Suprapubic skin (tissue), 4 donors: ENCODE data around the gene KIF16B.

ENCODE experiments used
- CTCF ChIP-seq, 2 donors: fragments of 200-600 bp in 1 of 2; fragments of 450-650 bp in 1 of 2; sonication (generic) in 1 of 2; IDR thresholded peaks; one replicate each; pipeline ENCODE4 v1.5.1; 2016 to 2019; ENCODE audit warnings: antibody characterized with exemption in 2 of 2, mild to moderate bottlenecking in 1 of 2, moderate library complexity in 1 of 2
- POLR2A ChIP-seq, 2 donors: fragments of 450-650 bp; IDR thresholded peaks; one replicate each; pipeline ENCODE4 v1.6.1; 2017; ENCODE audit warnings: antibody characterized with exemption in 2 of 2, mild to moderate bottlenecking in 2 of 2, moderate library complexity in 2 of 2
- POLR2AphosphoS5 ChIP-seq, 3 donors: sonication (generic); formaldehyde crosslinking; IDR thresholded peaks; one replicate each; pipeline ENCODE4 v1.6.1; 2017; ENCODE audit warnings: antibody characterized with exemption in 3 of 3

- TF ChIP-seq POLR2A (IDR thresholded peaks at IDR 0.05) (no peak), POLR2AphosphoS5 (IDR thresholded peaks at IDR 0.05) (no peak), CTCF (IDR thresholded peaks at IDR 0.05) (no peak)
These were observed 187.8 kb downstream of the KIF16B start for GRCh38 chr20:16385462-16385861.
